Stimulated activated CD8-positive, alpha-beta memory T cell treated with anti-CD3 and anti-CD28 coated beads, Interleukin-7, amount 100 ng/mL, for 24 hours (primary cell): ENCODE data around the gene FPR3.
"Not testable (repeated sequence)": the region's sequence is repeated elsewhere in the genome, so short reads cannot be mapped to it uniquely, and the experiment has no call there.

Source experiments
- DNase-seq: peaks from one replicate; pipeline ENCODE4 v3.0.0-alpha.2; 2020; ENCODE audit warnings: low read depth

Gene FPR3, protein sequence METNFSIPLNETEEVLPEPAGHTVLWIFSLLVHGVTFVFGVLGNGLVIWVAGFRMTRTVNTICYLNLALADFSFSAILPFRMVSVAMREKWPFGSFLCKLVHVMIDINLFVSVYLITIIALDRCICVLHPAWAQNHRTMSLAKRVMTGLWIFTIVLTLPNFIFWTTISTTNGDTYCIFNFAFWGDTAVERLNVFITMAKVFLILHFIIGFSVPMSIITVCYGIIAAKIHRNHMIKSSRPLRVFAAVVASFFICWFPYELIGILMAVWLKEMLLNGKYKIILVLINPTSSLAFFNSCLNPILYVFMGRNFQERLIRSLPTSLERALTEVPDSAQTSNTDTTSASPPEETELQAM

DNA sequence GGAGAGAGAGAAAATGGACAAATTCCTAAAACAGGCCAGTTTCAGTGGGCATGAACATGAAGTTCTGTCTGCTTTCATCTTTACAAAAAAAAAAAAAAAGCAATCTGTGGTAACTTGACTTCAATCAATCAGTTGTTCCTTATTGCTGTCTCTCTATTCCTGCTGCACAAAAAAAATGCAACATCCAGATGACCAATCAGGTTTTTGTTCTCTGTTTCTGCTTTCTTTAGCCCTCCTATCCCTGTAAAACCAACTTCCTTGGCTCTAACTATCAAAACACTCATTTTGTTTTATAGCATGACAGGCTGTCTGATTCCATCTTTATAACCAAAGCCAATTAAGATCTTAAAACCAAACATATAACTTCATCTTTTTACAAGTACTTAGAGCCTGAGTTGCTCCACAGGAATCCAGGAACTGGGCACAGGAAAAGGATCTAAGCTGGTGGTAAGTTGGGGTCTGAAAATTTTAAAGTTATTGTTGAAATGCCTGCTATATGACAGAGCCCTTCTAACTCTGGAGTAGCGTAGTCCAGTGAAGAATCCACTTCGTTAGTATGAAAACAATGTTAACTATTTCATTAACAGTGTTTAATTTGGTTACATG is at the start of gene FPR3:
Gene FPR3 (plus strand): TSS at position 273 of the 606 bp plus-strand sequence. CDS start 28,592 bp downstream, outside the sequence.
- no peak for DNase-seq

DNA sequence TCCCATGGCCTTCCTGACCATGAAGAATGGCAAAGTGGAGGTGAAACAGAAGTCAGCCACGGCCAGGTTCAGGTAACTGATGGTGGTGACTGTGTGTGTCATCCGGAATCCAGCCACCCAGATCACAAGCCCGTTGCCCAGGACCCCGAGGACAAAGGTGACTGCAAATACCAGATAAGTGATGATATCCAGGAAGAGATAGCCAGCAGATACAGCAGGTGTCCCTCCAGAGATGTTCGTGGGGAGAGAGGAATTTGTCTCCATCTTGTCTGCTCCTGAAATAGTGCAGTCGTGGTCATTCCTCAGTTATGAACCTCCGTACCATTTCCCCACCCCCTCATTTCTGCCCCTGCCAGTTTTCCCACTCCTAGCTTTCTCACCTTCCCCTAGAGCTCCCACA is 48.2 kb upstream of the FPR3 start:
- no peak for DNase-seq

DNA sequence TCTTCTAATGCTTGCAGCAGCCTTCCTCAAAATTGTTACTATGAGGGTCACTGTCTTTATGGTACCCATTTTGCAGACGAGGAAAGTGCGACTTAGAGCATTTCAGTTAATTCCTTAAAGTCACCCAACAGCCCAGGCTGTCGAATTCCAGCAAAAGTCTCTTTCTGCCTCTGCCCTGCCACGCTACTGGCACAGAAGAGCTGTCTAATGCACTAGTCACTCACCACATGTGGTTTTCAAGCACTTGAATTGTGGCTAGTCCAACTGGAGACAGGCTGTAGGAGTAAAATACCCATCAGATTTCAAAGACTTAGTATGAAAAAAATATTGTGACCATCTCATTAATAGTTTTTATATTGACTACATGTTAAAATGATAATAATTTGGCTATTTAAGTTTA is 45.0 kb upstream of the FPR3 start:
- no peak for DNase-seq

DNA sequence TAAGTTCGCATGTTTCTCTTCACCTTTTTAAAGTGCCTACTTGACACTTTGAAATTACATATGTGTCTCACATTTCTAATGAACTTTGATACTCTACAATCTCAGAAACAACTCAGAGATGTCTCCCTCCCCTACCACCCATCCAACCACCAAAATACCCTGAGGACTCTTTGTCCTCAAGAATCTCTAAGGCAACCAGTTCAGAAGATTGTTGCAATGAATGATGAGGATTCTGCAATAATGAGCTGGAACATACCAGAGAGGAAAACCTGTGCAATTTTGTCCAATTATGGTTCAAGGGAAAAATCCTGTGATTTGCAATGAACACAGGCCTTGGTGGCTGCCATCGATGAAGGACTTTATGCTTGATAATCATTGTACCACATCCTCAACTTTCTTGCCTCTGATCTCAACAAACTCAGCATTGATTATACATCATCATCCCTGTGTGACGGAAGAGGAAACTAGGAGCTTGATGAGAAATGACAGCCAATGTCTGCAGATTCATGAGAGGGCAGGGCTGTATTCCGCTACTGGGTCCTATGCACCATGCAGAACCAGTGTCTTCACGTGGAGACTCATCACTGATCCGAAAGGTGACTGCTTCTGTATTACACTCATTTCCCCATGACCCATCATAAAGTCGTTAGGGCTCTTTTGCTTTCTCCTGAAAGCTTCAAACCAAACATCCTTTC is 44.4 kb upstream of the FPR3 start:
- DNase-seq, result no peak

DNA sequence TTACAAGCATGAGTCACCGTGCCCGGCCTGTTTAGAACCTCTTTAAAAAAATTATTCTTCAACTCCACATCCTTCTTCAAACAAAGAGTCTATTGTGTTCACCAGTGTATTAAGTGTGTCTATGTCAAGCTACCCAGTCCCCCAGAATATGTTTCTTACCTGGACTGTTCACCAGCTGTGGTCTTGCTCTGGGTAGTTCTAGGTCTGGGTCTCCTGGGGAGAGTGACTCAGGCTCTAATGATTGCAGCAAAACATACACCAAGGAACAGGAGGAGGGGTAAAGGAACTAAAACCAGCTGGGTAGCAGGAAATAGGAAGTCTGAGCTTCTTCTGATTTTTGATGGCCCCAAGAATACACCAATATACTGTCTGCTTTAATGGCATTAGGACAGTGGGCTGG is 43.3 kb upstream of the FPR3 start, which contains the start of gene FPR1:
Gene FPR1 (minus strand): TSS at position 224 of the 400 bp plus-strand sequence. CDS start 4,884 bp downstream, outside the sequence.
- no peak for DNase-seq

DNA sequence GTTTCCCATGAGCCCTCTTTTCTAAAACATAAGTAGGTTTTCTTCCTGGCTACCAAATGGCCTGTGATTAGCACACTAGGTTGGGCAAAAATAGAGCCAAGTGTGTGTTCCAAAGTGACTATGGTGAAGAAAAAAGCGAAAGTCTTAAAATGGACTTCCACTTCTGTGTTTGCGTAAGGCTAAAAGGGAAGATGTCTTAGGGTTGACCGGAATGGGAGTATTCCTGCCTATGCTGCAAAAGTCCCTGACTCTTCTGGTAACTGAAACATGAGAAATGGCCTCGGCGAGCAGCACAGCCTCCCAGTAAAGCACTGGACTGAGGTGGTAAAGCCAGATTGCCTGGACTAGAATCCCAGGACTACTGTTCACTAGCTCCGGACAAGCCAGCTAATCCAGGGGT is 40.8 kb upstream of the FPR3 start:
- DNase-seq, result no peak

DNA sequence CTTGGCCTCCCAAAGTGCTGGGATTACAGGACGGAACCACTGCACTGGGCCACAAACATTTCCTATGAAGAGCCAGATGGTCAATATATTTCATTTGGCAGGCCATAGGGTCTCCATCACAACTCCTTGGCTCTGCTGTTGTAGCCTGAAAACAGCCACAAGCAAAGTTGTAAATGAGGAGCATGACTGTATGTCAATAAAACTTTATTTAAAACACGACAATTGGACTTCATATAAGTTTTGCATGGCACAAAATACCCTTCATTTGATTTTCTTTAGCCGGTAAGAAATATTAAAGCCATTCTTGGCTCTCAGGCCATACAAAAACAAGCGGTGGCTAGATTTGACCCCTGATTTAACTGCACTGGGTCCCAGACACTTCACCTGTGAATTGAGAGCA is 40.2 kb upstream of the FPR3 start:
- DNase-seq, result no peak

DNA sequence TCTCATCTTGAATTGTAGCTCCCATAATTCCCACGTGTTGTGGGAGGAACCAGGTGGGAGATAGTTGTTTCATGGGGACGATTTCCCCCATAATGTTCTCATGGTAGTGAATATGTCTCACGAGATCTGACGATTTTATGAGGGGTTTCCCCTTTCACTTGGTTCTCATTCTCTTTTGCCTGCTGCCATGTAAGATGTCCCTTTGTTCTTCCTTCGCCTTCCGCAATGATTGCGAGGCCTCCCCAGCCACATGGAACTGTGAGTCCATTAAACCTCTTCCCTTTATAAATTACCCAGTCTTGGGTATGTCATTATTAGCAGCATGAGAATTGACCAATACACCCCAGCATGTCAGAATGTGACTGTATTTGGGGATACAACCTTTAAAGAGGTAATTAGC is 39.4 kb upstream of the FPR3 start:
- no peak for DNase-seq

DNA sequence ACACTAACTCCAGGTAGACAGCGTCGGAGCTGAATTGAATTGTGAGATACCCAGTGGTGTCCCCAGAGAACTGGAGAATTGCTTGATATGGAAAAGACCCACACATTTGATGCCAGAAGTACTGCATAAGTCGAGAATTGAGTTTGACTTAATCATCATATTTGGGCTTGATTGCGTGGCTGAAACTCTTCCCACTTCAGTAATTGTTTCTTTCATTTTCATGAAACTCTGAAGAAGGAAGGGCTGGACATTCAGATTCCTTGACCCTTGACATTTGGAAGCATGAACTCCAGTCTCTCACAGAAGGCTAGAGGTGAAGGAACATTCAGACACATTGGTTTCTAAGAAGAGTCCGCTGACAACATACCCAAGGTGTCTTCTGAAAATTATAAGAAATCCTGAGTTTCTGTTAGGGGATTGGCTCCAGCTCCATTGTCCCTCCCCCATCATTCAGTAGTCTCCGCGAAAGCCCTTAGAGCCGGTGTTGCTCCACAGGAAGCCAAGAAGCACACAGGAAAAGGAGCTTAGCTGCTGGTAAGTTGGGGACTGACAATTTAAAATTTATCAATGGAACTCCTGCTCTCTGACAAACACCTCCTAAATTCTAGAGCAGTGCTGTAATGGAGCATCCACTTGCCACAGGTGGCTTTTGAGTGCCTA is 34.1 kb upstream of the FPR3 start, which contains the start of gene FPR2:
Gene FPR2 (plus strand): TSS at position 484 of the 660 bp plus-strand sequence. CDS start 7,479 bp downstream, outside the sequence.
- DNase-seq, result no peak

DNA sequence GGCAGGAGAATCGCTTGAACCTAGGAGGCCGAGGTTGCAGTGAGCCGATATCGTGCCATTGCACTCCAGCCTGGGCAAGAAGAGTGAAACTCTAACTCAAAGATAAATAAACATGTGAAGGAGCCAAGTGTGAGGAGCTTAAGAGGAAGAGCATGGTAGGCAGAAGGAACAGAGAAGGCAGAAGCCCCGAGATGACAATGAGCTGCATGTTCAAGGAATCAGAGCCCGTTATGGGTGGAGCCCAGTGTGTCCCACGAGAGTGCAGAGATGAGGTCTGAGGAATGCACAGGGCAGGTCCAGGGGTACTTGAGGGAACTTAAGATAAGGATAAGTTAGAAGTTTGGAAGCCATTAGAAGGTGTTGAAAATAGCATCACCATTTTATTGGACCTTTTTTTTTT is 33.3 kb upstream of the FPR3 start:
- no peak for DNase-seq

DNA sequence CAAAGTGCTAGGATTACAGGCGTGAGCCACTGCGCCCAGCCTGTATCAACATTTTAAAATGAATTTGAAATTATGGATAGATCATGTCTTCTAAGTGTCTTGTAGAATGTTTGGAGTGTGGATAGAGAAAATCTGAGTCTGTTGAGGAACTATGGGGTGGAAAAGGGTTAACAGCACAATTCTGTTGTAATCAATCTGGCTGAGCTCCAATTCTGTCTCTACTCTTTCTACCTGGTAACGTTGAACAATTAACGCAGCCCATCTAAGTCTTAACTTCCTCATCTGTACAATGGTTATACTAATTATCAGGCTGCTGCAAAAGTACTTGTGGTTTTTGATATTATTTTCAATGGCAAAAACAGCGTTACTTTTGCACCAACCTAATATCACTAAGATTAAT is 29.9 kb upstream of the FPR3 start:
- no peak for DNase-seq

DNA sequence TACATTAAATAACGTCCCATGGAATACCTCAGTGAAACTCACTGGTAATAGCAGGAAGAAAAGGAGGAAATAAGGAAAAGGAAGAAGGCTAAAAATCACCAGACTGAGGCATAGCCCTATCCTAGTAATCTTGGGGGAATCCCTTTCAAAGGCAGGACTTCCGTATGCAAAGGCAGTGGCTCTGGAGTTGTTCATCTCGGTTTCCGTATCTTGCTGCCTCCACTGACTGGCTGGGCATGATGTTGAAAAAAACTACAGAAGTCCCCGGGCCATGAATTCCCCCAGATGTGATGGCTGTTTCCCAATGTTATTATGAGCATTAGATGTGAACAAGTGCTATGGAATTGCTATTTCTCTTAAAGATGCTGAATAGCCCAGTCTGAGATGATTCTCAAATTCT is 28.5 kb upstream of the FPR3 start:
- no peak for DNase-seq

DNA sequence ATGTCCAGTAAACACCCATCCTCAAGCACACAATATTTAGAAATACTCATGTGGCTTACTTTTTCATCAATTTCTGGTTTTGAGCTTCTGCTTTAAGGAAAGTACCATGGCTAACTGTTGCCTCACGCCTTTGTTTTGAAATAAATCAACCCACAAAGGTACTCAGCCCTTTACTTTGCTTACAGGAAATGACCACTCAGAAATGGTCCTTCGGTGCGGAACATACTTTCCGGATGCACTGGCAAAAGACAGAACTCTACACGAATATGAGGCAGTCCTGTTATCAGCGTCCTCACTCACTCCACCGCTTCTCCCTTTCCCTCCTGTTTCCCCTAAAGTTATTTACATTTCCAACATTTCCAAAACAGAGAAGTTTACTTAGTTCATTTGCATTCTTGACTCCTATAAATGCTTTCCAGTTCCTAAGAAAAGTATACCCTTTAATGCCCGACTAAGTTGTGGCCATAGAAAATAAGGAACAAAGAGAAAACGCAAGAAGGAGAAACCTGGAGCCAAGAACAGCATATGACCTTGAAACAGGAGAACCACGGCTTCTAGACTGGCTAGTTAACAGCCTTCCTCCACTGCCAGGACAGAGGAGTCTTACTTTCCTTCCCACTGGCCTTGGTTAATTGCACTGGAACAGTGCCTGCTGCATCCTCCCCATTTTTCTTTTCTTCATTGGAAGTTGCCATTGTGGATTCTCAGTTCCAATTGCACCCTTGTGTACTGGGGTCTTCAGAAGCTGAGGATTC is 23.4 kb upstream of the FPR3 start:
- no peak for DNase-seq

DNA sequence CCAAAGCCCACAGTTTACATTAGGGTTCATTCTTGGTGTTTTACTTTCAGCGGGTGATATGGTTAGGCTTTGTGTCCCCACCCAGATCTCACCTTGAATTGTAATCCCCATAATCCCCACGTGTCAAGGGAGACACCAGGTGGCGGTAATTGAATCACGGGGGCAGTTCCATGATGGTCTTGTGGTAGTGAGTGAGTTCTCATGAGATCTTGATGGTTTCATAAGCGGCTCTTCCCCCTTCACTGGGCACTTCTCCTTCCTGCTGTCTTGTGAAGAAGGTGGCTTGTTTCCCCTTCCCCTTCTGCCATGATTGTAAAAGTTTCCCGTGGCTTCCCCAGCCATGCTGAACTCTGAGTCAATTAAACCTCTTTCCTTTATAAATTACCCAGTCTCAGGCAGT is 22.0 kb upstream of the FPR3 start:
- no peak for DNase-seq

DNA sequence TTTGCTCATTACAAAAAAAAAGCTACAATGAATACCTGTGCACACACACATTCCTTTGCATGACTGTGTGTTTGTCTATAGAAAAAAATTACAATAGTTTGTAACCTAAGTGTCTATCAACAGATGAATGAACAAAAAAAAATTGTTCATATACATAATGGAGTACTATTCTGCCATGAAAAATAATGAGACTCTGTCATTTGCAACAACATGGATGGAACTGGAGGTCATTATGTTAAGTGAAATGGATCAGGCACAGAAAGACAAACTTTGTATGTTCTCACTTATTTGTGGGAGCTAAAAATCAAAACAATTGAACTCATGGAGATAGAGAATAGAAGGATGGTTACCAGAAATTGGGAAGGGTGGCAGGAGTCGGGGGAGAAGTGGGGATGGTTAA is 18.4 kb upstream of the FPR3 start:
- DNase-seq, result not testable (repeated sequence)

DNA sequence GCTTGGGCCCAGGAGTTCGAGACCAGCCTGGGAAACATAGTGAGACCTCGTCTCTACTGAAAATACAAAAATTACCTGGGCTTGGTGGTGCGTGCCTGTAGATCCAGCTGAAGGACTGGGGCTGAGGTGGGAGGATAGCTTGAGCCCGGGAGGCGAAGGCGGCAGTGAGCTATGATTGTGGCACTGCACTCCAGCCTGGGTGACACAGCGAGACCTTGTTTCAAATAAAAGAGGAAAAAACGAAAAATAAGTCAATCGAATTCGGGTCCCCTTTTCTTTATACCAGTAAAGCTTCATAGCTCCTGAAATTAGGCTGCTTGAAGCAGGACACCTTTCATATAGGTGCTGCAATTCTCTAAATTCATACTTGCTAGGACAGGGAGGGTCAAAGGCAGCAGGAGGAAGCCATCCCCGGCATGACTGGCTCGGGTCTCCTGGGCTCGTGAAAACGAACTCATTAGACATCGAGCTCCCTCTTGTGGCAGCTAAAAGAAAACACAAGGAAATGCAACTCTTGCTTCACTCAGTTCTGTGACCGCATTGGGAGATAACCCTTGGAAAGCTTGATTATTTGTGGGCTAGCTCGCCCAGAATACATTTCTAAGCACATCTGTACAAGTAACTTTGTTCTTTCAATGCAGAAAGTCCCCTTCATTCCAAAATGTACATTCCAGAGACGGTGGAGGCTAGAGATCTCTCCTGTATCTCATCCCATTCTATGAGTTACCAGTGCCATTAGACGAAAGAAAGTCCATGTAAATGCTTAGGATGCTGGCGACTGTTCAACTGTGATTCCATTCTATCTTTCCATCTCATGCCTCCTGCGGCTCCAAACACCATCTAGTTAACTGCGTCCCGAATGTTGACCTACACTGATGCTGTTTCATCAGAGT is 17.1 kb upstream of the FPR3 start:
- DNase-seq, result no peak

DNA sequence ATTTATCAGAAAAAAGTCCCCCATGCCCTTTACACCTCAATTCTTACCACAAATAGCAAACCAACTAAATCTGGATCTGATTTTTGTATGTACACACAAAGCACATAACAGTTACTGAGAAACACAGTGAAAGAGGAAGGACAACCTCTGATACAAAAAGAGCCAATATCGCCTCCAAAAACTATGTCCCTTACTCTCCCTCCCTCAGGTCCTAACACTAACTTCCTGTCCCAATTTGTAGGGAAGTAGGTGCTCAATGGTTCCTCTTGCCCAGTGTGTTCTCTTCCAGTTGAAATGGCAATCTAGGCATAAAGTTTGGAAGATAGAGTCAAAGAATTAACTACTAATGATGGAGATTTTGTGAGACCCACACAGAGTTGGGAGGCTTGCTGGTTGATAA is 15.8 kb upstream of the FPR3 start:
- no peak for DNase-seq

DNA sequence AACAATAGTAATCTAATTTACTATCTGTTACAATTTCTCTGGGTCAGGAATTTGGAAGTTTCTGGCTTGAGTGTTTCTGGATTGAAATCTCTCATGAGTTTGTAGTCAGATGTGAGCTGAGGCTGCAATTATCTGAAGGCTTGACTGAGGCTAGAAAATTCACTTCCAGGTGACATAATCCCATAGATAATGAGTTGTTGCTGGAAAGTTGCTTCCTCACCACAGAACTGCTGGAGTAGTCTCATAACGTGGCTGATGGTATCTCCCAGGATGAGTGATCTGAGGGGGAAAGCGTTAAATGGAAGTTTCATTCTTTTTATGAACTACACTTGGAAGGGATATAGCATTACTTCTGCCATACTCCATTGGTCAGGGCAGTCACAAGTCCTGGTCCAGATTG is 15.3 kb upstream of the FPR3 start:
- no peak for DNase-seq

DNA sequence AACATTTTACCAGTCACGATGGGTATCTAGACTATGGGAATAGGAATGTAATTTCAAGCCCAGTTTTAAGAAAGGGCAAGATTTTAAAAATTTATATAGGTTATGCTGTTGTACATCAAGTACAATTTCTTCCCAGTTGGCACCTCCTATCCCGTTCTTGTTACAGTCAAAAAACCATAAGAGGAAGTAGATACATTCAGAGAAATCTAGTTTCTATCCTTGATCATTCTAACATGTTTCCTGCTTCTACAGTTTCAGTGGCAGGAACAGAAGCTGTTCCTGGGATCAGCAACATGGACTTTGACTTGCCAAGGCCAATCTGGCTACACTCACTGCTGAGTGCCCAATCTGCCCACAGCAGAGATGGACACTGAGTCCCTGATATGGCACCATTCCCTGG is 14.7 kb upstream of the FPR3 start:
- no peak for DNase-seq

DNA sequence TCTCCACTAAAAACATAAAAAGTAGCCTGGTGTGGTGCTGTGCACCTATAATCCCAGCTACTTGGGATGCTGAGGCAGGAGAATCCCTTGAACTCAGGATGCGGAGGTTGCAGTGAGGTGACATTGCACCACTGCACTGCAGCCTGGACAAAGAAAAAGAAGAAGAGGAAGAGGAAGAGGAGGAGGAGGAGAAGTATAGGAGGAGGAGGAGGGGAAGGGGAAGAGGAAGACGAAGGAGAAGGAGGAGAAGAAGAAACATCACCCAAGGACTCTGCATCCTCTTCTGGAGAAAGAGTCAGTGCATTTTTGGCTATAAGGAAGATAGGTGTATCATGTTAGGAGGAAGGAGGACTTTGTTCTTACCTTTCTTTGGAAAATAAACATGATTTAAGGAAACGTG is 13.0 kb upstream of the FPR3 start:
- DNase-seq, result no peak

DNA sequence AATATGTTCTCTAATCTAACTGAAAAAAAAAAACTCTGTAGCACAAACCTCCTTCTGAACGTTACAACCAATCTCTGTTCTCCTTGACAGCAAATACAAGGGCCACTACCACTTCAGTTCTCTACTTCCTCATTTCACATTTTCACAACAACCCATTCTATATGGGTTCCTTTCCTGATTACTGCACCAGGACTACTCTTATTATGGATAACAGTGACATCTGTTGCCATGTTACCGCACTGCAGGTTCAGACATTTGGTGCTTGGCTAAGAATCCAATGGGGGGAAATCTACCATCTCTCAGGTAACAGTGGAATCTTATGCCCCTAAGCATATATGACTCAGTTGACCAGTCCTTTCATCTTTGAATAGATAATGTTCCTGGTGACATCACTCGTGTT is 11.6 kb upstream of the FPR3 start:
- no peak for DNase-seq
